IMR-90 (cell line): ENCODE data around the gene XYLT2. TPM values are rescaled to one million over a fixed set of nuclear protein-coding genes. Genes with fewer than 3 reads are reported as not detected.

ENCODE experiments used
- ATAC-seq: fragments of 200-7000 bp; cut with Tn5 transposase; 2 replicates; pipeline ENCODE4 v1.9.1; 2020; ENCODE audit warnings: low read depth, mild to moderate bottlenecking, moderate library complexity
- BruUV-seq: library from RNA; stranded (reverse); fragments of 400-500 nt; replicated peaks from 2 replicates; lab custom pipeline; 2021; lab: Mats Ljungman, UMichigan
- CTCF ChIA-PET: fragments of 300-600 bp; formaldehyde crosslinking; extraction: SDS; loops from one replicate; lab custom pipeline; 2021; ENCODE audit warnings: antibody characterized with exemption; lab: Yijun Ruan, JAX
- POLR2A ChIA-PET: fragments of 300-600 bp; sonication (Branson Sonifier 250); formaldehyde crosslinking; loops from one replicate; lab custom pipeline; 2022; ENCODE audit warnings: antibody characterized with exemption; ENCODE audit not compliant: unreplicated experiment; lab: Charles Lee
- DNase-seq: peaks from one replicate; pipeline ENCODE4 v3.0.0; 2013
- H2AFZ ChIP-seq: replicated peaks from 2 replicates; pipeline ENCODE3; 2013; ENCODE audit warnings: low read length, mild to moderate bottlenecking; ENCODE audit not compliant: poor library complexity
- H2AK5ac ChIP-seq: 2 replicates; pipeline ENCODE4 v1.6.1; 2013; ENCODE audit warnings: low read depth, low read length, inconsistent platforms
- H2AK9ac ChIP-seq: replicated peaks from 2 replicates; pipeline ENCODE3; 2013; ENCODE audit warnings: mild to moderate bottlenecking, low read depth, low read length, moderate library complexity; ENCODE audit not compliant: poor library complexity
- H2BK120ac ChIP-seq: 2 replicates; pipeline ENCODE4 v1.6.1; 2013; ENCODE audit warnings: low read depth, low read length, inconsistent platforms
- H2BK15ac ChIP-seq: 3 replicates; pipeline ENCODE4 v1.6.1; 2013; ENCODE audit warnings: low read depth, low read length, inconsistent platforms
- H2BK20ac ChIP-seq: 2 replicates; pipeline ENCODE4 v1.6.1; 2013; ENCODE audit warnings: low read depth, mild to moderate bottlenecking, inconsistent platforms, low read length, moderate library complexity
- H2BK5ac ChIP-seq: 2 replicates; pipeline ENCODE4 v1.6.1; 2013; ENCODE audit warnings: mild to moderate bottlenecking, low read depth, low read length, inconsistent platforms; ENCODE audit not compliant: poor library complexity, severe bottlenecking
- H3K14ac ChIP-seq: replicated peaks from 2 replicates; pipeline ENCODE4 v1.6.1; 2013; ENCODE audit warnings: low read depth, low read length, inconsistent platforms
- H3K18ac ChIP-seq: 2 replicates; pipeline ENCODE4 v1.6.1; 2013; ENCODE audit warnings: low read depth, low read length, control low read depth
- H3K23ac ChIP-seq: 2 replicates; pipeline ENCODE4 v1.6.1; 2013; ENCODE audit warnings: low read depth, low read length, inconsistent platforms
- H3K27ac ChIP-seq: 2 replicates; pipeline ENCODE4 v1.5.1; 2013; ENCODE audit warnings: mild to moderate bottlenecking, control low read depth, low read length; ENCODE audit not compliant: insufficient read depth
- H3K27me3 ChIP-seq: 2 replicates; pipeline ENCODE4 v1.6.1; 2013; ENCODE audit warnings: low read length; ENCODE audit not compliant: control insufficient read depth, insufficient read depth
- H3K36me3 ChIP-seq: 2 replicates; pipeline ENCODE4 v1.6.1; 2013; ENCODE audit warnings: low read length, mixed read lengths; ENCODE audit not compliant: control insufficient read depth, insufficient read depth
- H3K4ac ChIP-seq: 2 replicates; pipeline ENCODE4 v1.6.1; 2013; ENCODE audit warnings: low read depth, low read length, inconsistent platforms
- H3K4me1 ChIP-seq: 2 replicates; pipeline ENCODE4 v1.6.1; 2013; ENCODE audit warnings: low read length, mixed read lengths; ENCODE audit not compliant: control insufficient read depth, insufficient read depth
- H3K4me2 ChIP-seq: 2 replicates; pipeline ENCODE4 v1.6.1; 2013; ENCODE audit warnings: low read depth, mild to moderate bottlenecking, control low read depth, low read length, moderate library complexity
- H3K4me3 ChIP-seq: 2 replicates; pipeline ENCODE4 v1.5.1; 2013; ENCODE audit warnings: low read depth, mild to moderate bottlenecking, control low read depth, low read length, moderate library complexity; ENCODE audit not compliant: insufficient read depth
- H3K56ac ChIP-seq: 2 replicates; pipeline ENCODE4 v1.6.1; 2013; ENCODE audit warnings: low read length, inconsistent platforms; ENCODE audit not compliant: insufficient read depth; ENCODE audit errors: extremely low read depth
- H3K79me1 ChIP-seq, 2 experiments: 2 replicates each; pipeline ENCODE4 v1.6.1; 2013; ENCODE audit warnings: low read length in 2 of 2, inconsistent platforms in 1 of 2, low read depth in 1 of 2
- H3K9ac ChIP-seq: 2 replicates; pipeline ENCODE4 v1.6.1; 2013; ENCODE audit warnings: low read depth, low read length, control low read depth
- H3K9me1 ChIP-seq: 2 replicates; pipeline ENCODE4 v1.6.1; 2013; ENCODE audit warnings: low read length, inconsistent platforms; ENCODE audit not compliant: insufficient read depth
- H3K9me3 ChIP-seq: 2 replicates; pipeline ENCODE4 v1.6.1; 2013; ENCODE audit warnings: low read length; ENCODE audit not compliant: control insufficient read depth, insufficient read depth
- H4K20me1 ChIP-seq: 2 replicates; pipeline ENCODE4 v1.6.1; 2013; ENCODE audit warnings: low read length, inconsistent platforms; ENCODE audit not compliant: insufficient read depth
- H4K5ac ChIP-seq: 2 replicates; pipeline ENCODE4 v1.6.1; 2013; ENCODE audit warnings: mild to moderate bottlenecking, low read depth, low read length, control low read depth
- H4K8ac ChIP-seq, 2 experiments: 2 replicates each; pipeline ENCODE4 v1.6.1; 2013; ENCODE audit warnings: low read depth in 2 of 2, low read length in 2 of 2, control low read depth in 1 of 2, inconsistent platforms in 1 of 2
- H4K91ac ChIP-seq: 2 replicates; pipeline ENCODE4 v1.6.1; 2013; ENCODE audit warnings: low read depth, low read length, inconsistent platforms; ENCODE audit not compliant: insufficient read depth
- CHD1 ChIP-seq: IDR thresholded peaks from 2 replicates; pipeline ENCODE4 v1.6.1; 2012; ENCODE audit warnings: low read depth, low read length, improper control_type of control experiment
- WGBS, 2 experiments: methylation state at CpG; one replicate each; pipeline versions ENCODE4 v1.1.5 to v1.1.7; 2013; ENCODE audit warnings: missing lambda C conversion rate in 2 of 2; ENCODE audit not compliant: insufficient read length in 1 of 2; ENCODE audit errors: extremely low coverage in 2 of 2; 5-methylcytosine and 5-hydroxymethylcytosine counted together
- dilution Hi-C: fragments of 300-500 bp; cut with HindIII; formaldehyde crosslinking; loops from one replicate; pipeline ENCODE4 v1.14.3; 2018; ENCODE audit warnings: low sequenced_read_pairs; ENCODE audit not compliant: unreplicated experiment
- in situ Hi-C: fragments of 300-500 bp; cut with MboI; formaldehyde crosslinking; loops from 3 replicates; pipeline ENCODE4 v1.14.3; 2019; ENCODE audit warnings: low sequenced_read_pairs, inconsistent platforms, mixed read lengths
- intact Hi-C: fragments of 100-400 bp; cut with micrococcal nuclease; formaldehyde crosslinking; loops from 2 replicates; pipeline ENCODE4 v1.10.0; 2022
- polyA plus RNA-seq, 3 experiments: library from polyadenylated mRNA; depleted of rRNA; stranded (reverse); fragments of >200 nt; gene quantifications; 2 replicates each; pipeline ENCODE4 v1.2.3, GENCODE V29; 2012; ENCODE audit warnings: low replicate concordance in 1 of 3
- total RNA-seq: library from RNA; depleted of rRNA; stranded (reverse); fragments of >200 nt; gene quantifications from 2 replicates; pipeline ENCODE4 v1.2.3, GENCODE V29; 2012

XYLT2 gene
- total and polyA plus RNA-seq, 2 of the 4 experiments (the other 2 are of a cell fraction): 27.7 to 31.9 TPM

DNA sequence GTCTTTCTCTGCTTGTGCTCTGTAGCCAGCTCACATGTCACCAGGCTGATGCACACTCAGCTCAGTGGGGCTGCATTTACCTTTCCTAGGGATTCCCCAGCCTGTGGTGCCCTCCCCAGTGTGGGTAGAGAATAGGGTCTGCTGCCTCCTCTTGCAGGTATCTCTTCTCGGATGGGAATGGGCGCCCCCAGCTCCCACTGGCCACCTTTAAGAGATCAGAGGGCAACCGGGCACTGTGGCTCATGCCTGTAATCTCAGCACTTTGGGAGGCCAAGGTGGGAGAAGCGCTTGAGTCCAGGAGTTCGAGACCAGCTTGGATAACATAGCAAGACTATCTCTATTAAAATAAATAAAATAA, 3.3 kb downstream of the XYLT2 start:
- no peak overlapping the region for H3K23ac ChIP-seq
- H2BK120ac ChIP-seq: 0 out of 2 replicates have a peak overlapping the region, but pooled peaks have one; percentile 32
- DNase-seq (no peak), ATAC-seq (no peak)
- CTCF ChIA-PET: interaction anchor here (1.8 kb wide), 1 partner anchor 13 kb away, joined by 7 read pairs; no protein-coding TSS in a partner anchor
- H4K20me1 ChIP-seq: peaks cover 45% of the 10 kb centered on the region
- peaks cover 35% of the 10 kb centered on the region for H3K9me1 ChIP-seq
- no peak overlapping the region for H3K4me2 ChIP-seq
- no peak overlapping the region for H2BK15ac ChIP-seq
- H3K4ac ChIP-seq: peak overlapping the region; percentile 54; the same call in 1 of the 2 replicates
- peak overlapping the region; percentile 68 for H2AFZ ChIP-seq
- BruUV-seq: no TSS peak
- H3K56ac ChIP-seq: no peak overlapping the region
- no peak overlapping the region for H3K18ac ChIP-seq
- no peak for TF ChIP-seq CHD1
- H2AK5ac ChIP-seq: peak overlapping the region; percentile 62; the same call in 1 of the 2 replicates
- no peaks in the 10 kb centered on the region for H3K27me3 ChIP-seq
- no peak overlapping the region for H3K27ac ChIP-seq
- no peak overlapping the region for H2BK5ac ChIP-seq
- H3K4me1 ChIP-seq: peaks cover 19% of the 10 kb centered on the region
- dilution Hi-C loops: no loop called here
- H4K8ac ChIP-seq: no peak overlapping the region
- H3K9ac ChIP-seq: no peak overlapping the region
- no peak overlapping the region for H4K91ac ChIP-seq
- peaks cover 13% of the 10 kb centered on the region; the same call in 1 of the 2 replicates for H3K36me3 ChIP-seq
- POLR2A ChIA-PET: no interaction called here
- no peak overlapping the region for H4K5ac ChIP-seq
- in situ Hi-C loops: no loop called here
- H2BK20ac ChIP-seq: no peak overlapping the region
- H2AK9ac ChIP-seq: peak overlapping the region; percentile 89
- 100% methylated on average over 1 of the region's 5 CpGs; no CpG with 5 or more reads in 1 of the 2 experiments for WGBS, 2 experiments
- no peak overlapping the region for H3K4me3 ChIP-seq
- H3K9me3 ChIP-seq: no peaks in the 10 kb centered on the region
- peaks cover 38 to 74% of the 10 kb centered on the region in 2 experiments for H3K79me1 ChIP-seq
- intact Hi-C loops: no loop called here
- H3K14ac ChIP-seq: peak overlapping the region; percentile 30; the same call in 1 of the 2 replicates
